Measurements from ENCODE around the gene TMEM14A. TPM values are rescaled to one million over a fixed set of nuclear protein-coding genes. Genes with fewer than 3 reads are reported as not detected.

TMEM14A gene
- total RNA-seq, 4 donors from 2014 or later = 23.1 to 32.4 (median 26.9) TPM

GRCh38 chr6:52641388-52641787 is 29.5 kb upstream of the TMEM14A start:
- no peak for TF ChIP-seq POLR2AphosphoS5 (IDR thresholded peaks at IDR 0.05)
- TF ChIP-seq POLR2A (IDR thresholded peaks at IDR 0.05) = no peak
- H3K4me3 ChIP-seq = no peak overlapping the region
- H3K4me1 ChIP-seq = no peaks in the 10 kb centered on the region
- H3K27ac ChIP-seq = no peak overlapping the region
- ATAC-seq = no peak
- no peaks in the 10 kb centered on the region for H3K36me3 ChIP-seq
- no peaks in the 10 kb centered on the region for H3K9me3 ChIP-seq
- peaks cover 15% of the 10 kb centered on the region for H3K27me3 ChIP-seq

DNA sequence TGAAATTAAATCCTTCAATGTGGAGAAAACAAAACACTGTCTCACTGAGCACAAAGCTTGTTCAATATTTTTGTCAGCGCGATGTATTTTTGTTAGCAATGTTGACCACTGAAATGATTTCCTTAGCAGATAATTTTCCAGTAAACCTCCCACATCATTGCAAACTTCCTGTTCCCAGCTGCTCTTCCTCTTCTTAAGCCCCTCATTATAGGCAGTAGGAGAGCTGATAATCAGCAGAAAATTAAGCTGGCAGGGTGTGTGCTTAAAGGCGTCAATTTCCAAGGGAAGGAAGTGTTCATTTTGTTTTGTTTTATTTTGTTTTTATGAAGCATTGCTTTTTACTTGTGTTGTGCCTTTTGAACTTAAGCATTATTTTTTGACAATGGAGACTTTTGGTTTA is 29.1 kb upstream of the TMEM14A start:
- Histone ChIP-seq H3K27me3 (peaks cover 15% of the 10 kb centered on the region), H3K27ac (no peak overlapping the region), H3K9me3 (no peaks in the 10 kb centered on the region), H3K4me1 (no peaks in the 10 kb centered on the region), H3K36me3 (no peaks in the 10 kb centered on the region), H3K4me3 (no peak overlapping the region)
- 43 to 47% methylated on average over 3 of the region's 3 CpGs for WGBS, 2 donors (ENCODE audit: low coverage in 1 of 2)
- TF ChIP-seq POLR2AphosphoS5 (IDR thresholded peaks at IDR 0.05) (no peak), CTCF (IDR thresholded peaks at IDR 0.05) (no peak), EP300 (IDR thresholded peaks at IDR 0.05) (no peak), POLR2A (IDR thresholded peaks at IDR 0.05) (no peak)
- ATAC-seq = no peak

- H3K27me3 ChIP-seq = peaks cover 15% of the 10 kb centered on the region
- H3K4me3 ChIP-seq = no peak overlapping the region
- no peaks in the 10 kb centered on the region for H3K4me1 ChIP-seq
- no peak for TF ChIP-seq CTCF (IDR thresholded peaks at IDR 0.05)
- no peak for TF ChIP-seq POLR2A (IDR thresholded peaks at IDR 0.05)
- no peak for TF ChIP-seq POLR2AphosphoS5 (IDR thresholded peaks at IDR 0.05)
- TF ChIP-seq EP300 (IDR thresholded peaks at IDR 0.05) = no peak
- WGBS, 2 donors (ENCODE audit: low coverage in 1 of 2) = 68 to 69% methylated on average over 2 of the region's 2 CpGs
- no peak overlapping the region for H3K27ac ChIP-seq
- no peaks in the 10 kb centered on the region for H3K36me3 ChIP-seq
- no peaks in the 10 kb centered on the region for H3K9me3 ChIP-seq
- no peak for ATAC-seq
Measured at GRCh38 chr6:52642368-52642767, 28.5 kb upstream of the TMEM14A start.

DNA sequence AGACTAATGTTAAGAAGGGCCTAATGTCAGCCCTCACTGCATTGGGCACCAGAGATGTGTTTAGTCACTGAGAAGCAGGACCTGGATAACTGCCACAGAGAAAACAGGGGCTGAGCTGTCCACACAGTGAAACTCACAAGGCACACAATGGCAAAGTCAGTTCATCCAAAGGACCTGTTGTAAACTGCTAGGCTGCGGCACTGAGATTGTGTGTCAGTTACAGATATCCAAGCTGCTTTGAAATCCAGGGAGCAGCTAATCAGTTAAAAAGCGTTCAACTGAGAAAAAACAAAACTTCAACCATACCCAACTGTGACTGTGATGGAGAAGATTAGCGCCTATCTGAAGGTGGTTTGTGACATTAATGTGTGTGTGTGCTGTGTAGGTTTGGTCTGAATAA is 27.8 kb upstream of the TMEM14A start:
- TF ChIP-seq CTCF (IDR thresholded peaks at IDR 0.05) (no peak), POLR2A (IDR thresholded peaks at IDR 0.05) (no peak), EP300 (IDR thresholded peaks at IDR 0.05) (no peak), POLR2AphosphoS5 (IDR thresholded peaks at IDR 0.05) (no peak)
- Histone ChIP-seq H3K4me1 (no peaks in the 10 kb centered on the region), H3K27ac (no peak overlapping the region), H3K9me3 (no peaks in the 10 kb centered on the region), H3K27me3 (peaks cover 15% of the 10 kb centered on the region), H3K4me3 (no peak overlapping the region), H3K36me3 (no peaks in the 10 kb centered on the region)
- 76 to 100% methylated on average over 2 of the region's 3 CpGs for WGBS, 2 donors (ENCODE audit: low coverage in 1 of 2)
- ATAC-seq = no peak

DNA sequence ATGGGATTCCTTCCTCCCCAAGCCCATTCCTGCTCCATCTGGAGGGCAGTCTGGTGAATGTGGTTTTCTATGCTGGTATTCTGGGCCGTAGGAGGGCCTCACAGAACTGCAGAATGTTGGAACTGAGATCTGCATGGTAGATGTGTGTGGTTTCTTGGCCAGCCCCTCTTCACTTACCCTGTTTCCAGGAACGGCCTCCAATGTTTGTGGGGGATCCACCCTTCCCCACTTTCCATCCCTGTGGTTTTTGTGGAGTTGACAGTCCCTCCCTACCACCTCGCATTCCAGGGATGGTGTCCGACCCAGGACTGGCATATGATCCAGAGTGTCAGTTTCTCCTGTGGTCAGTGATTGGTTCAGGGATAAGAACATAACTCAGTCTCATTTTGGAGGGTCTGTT is 26.7 kb upstream of the TMEM14A start:
- no peak for TF ChIP-seq CTCF (IDR thresholded peaks at IDR 0.05)
- no peak for TF ChIP-seq POLR2A (IDR thresholded peaks at IDR 0.05)
- TF ChIP-seq POLR2AphosphoS5 (IDR thresholded peaks at IDR 0.05) = no peak
- TF ChIP-seq EP300 (IDR thresholded peaks at IDR 0.05) = no peak
- 80 to 88% methylated on average over 1 to 3 of the region's 4 CpGs for WGBS, 2 donors (ENCODE audit: low coverage in 1 of 2)
- Histone ChIP-seq H3K27ac (no peak overlapping the region), H3K36me3 (no peaks in the 10 kb centered on the region), H3K4me3 (no peak overlapping the region), H3K27me3 (peaks cover 15% of the 10 kb centered on the region), H3K9me3 (no peaks in the 10 kb centered on the region), H3K4me1 (no peaks in the 10 kb centered on the region)
- no peak for ATAC-seq
